ENCODE measurements around the gene SNTG2. TPM values are rescaled to one million over a fixed set of nuclear protein-coding genes. Genes with fewer than 3 reads are reported as not detected.
"Not testable (repeated sequence)": the region's sequence is repeated elsewhere in the genome, so short reads cannot be mapped to it uniquely, and the experiment has no call there.

Gene SNTG2
- total RNA-seq, 1 donor from 2014 or later, result not detected

GRCh38 chr2:1390118-1390517 lies 439.5 kb downstream of the SNTG2 start:
- H3K9me3 Mint-ChIP-seq; DNase-seq (ENCODE audit: low spot score); H3K4me3 Mint-ChIP-seq (ENCODE audit: low read depth); H3K27ac Mint-ChIP-seq; H3K27me3 Mint-ChIP-seq (ENCODE audit: low read depth); intact Hi-C loops (cut with micrococcal nuclease); H3K36me3 Mint-ChIP-seq (ENCODE audit: low read depth); H3K4me1 Mint-ChIP-seq (ENCODE audit: low read depth): not testable (repeated sequence)

- Mint-ChIP-seq H3K27ac (no peak overlapping the region), H3K9me3 (no peaks in the 10 kb centered on the region), H3K36me3 (ENCODE audit: low read depth) (no peaks in the 10 kb centered on the region), H3K4me1 (ENCODE audit: low read depth) (no peaks in the 10 kb centered on the region), H3K27me3 (ENCODE audit: low read depth) (no peaks in the 10 kb centered on the region), H3K4me3 (ENCODE audit: low read depth) (no peak overlapping the region)
- no peak for DNase-seq (ENCODE audit: low spot score)
- intact Hi-C loops (cut with micrococcal nuclease), result no loop called here
These were observed 442.7 kb downstream of the SNTG2 start for GRCh38 chr2:1393321-1393720.

- Mint-ChIP-seq H3K36me3 (ENCODE audit: low read depth) (no peaks in the 10 kb centered on the region), H3K4me1 (ENCODE audit: low read depth) (peaks cover 4% of the 10 kb centered on the region), H3K27me3 (ENCODE audit: low read depth) (no peaks in the 10 kb centered on the region), H3K9me3 (no peaks in the 10 kb centered on the region), H3K4me3 (ENCODE audit: low read depth) (no peak overlapping the region), H3K27ac (no peak overlapping the region)
- intact Hi-C loops (cut with micrococcal nuclease), result no loop called here
- DNase-seq (ENCODE audit: low spot score), result no peak
These were observed 444.2 kb downstream of the SNTG2 start for GRCh38 chr2:1394709-1395408.

GRCh38 chr2:1397350-1397749 lies 446.7 kb downstream of the SNTG2 start:
- Mint-ChIP-seq H3K9me3 (no peaks in the 10 kb centered on the region), H3K36me3 (ENCODE audit: low read depth) (no peaks in the 10 kb centered on the region), H3K4me1 (ENCODE audit: low read depth) (peaks cover 9% of the 10 kb centered on the region), H3K27me3 (ENCODE audit: low read depth) (no peaks in the 10 kb centered on the region), H3K27ac (no peak overlapping the region), H3K4me3 (ENCODE audit: low read depth) (no peak overlapping the region)
- DNase-seq (ENCODE audit: low spot score), result no peak
- intact Hi-C loops (cut with micrococcal nuclease), result no loop called here

GRCh38 chr2:1398191-1398590 lies 447.5 kb downstream of the SNTG2 start:
- DNase-seq (ENCODE audit: low spot score), result no peak
- peaks cover 9% of the 10 kb centered on the region for H3K4me1 Mint-ChIP-seq (ENCODE audit: low read depth)
- no peak overlapping the region for H3K27ac Mint-ChIP-seq
- no peaks in the 10 kb centered on the region for H3K9me3 Mint-ChIP-seq
- intact Hi-C loops (cut with micrococcal nuclease), result no loop called here
- H3K36me3 Mint-ChIP-seq (ENCODE audit: low read depth), result no peaks in the 10 kb centered on the region
- no peak overlapping the region for H3K4me3 Mint-ChIP-seq (ENCODE audit: low read depth)
- no peaks in the 10 kb centered on the region for H3K27me3 Mint-ChIP-seq (ENCODE audit: low read depth)

GRCh38 chr2:1400943-1401735 lies 450.5 kb downstream of the SNTG2 start:
- Mint-ChIP-seq H3K4me3 (ENCODE audit: low read depth) (no peak overlapping the region), H3K27me3 (ENCODE audit: low read depth) (no peaks in the 10 kb centered on the region), H3K27ac (no peak overlapping the region), H3K9me3 (peaks cover 4% of the 10 kb centered on the region), H3K36me3 (ENCODE audit: low read depth) (no peaks in the 10 kb centered on the region), H3K4me1 (ENCODE audit: low read depth) (peaks cover 9% of the 10 kb centered on the region)
- DNase-seq (ENCODE audit: low spot score), result no peak
- intact Hi-C loops (cut with micrococcal nuclease), result no loop called here

GRCh38 chr2:1402064-1402463 lies 451.4 kb downstream of the SNTG2 start:
- no peak for DNase-seq (ENCODE audit: low spot score)
- no peaks in the 10 kb centered on the region for H3K27me3 Mint-ChIP-seq (ENCODE audit: low read depth)
- no peak overlapping the region for H3K4me3 Mint-ChIP-seq (ENCODE audit: low read depth)
- no peaks in the 10 kb centered on the region for H3K36me3 Mint-ChIP-seq (ENCODE audit: low read depth)
- peaks cover 4% of the 10 kb centered on the region for H3K9me3 Mint-ChIP-seq
- intact Hi-C loops (cut with micrococcal nuclease), result no loop called here
- no peak overlapping the region for H3K27ac Mint-ChIP-seq
- peaks cover 9% of the 10 kb centered on the region for H3K4me1 Mint-ChIP-seq (ENCODE audit: low read depth)

GRCh38 chr2:1403565-1403964 lies 452.9 kb downstream of the SNTG2 start:
- H3K9me3 Mint-ChIP-seq, result peaks cover 4% of the 10 kb centered on the region
- peaks cover 9% of the 10 kb centered on the region for H3K4me1 Mint-ChIP-seq (ENCODE audit: low read depth)
- no peak overlapping the region for H3K4me3 Mint-ChIP-seq (ENCODE audit: low read depth)
- no peak overlapping the region for H3K27ac Mint-ChIP-seq
- H3K27me3 Mint-ChIP-seq (ENCODE audit: low read depth), result no peaks in the 10 kb centered on the region
- no peaks in the 10 kb centered on the region for H3K36me3 Mint-ChIP-seq (ENCODE audit: low read depth)
- DNase-seq (ENCODE audit: low spot score), result no peak
- intact Hi-C loops (cut with micrococcal nuclease), result no loop called here

GRCh38 chr2:1405124-1405523 lies 454.5 kb downstream of the SNTG2 start:
- no peak overlapping the region for H3K27ac Mint-ChIP-seq
- no peaks in the 10 kb centered on the region for H3K27me3 Mint-ChIP-seq (ENCODE audit: low read depth)
- H3K36me3 Mint-ChIP-seq (ENCODE audit: low read depth), result no peaks in the 10 kb centered on the region
- peaks cover 6% of the 10 kb centered on the region for H3K4me1 Mint-ChIP-seq (ENCODE audit: low read depth)
- DNase-seq (ENCODE audit: low spot score), result no peak
- H3K4me3 Mint-ChIP-seq (ENCODE audit: low read depth), result no peak overlapping the region
- peaks cover 4% of the 10 kb centered on the region for H3K9me3 Mint-ChIP-seq
- intact Hi-C loops (cut with micrococcal nuclease), result no loop called here

GRCh38 chr2:1405967-1406366 lies 455.3 kb downstream of the SNTG2 start:
- no peak overlapping the region for H3K4me3 Mint-ChIP-seq (ENCODE audit: low read depth)
- intact Hi-C loops (cut with micrococcal nuclease), result no loop called here
- H3K4me1 Mint-ChIP-seq (ENCODE audit: low read depth), result peaks cover 4% of the 10 kb centered on the region
- H3K27me3 Mint-ChIP-seq (ENCODE audit: low read depth), result no peaks in the 10 kb centered on the region
- no peak for DNase-seq (ENCODE audit: low spot score)
- no peaks in the 10 kb centered on the region for H3K36me3 Mint-ChIP-seq (ENCODE audit: low read depth)
- no peak overlapping the region for H3K27ac Mint-ChIP-seq
- peaks cover 4% of the 10 kb centered on the region for H3K9me3 Mint-ChIP-seq

GRCh38 chr2:1406434-1406833 lies 455.8 kb downstream of the SNTG2 start:
- intact Hi-C loops (cut with micrococcal nuclease), result no loop called here
- DNase-seq (ENCODE audit: low spot score), result no peak
- H3K9me3 Mint-ChIP-seq, result peaks cover 4% of the 10 kb centered on the region
- no peak overlapping the region for H3K4me3 Mint-ChIP-seq (ENCODE audit: low read depth)
- H3K36me3 Mint-ChIP-seq (ENCODE audit: low read depth), result no peaks in the 10 kb centered on the region
- H3K27me3 Mint-ChIP-seq (ENCODE audit: low read depth), result no peaks in the 10 kb centered on the region
- no peaks in the 10 kb centered on the region for H3K4me1 Mint-ChIP-seq (ENCODE audit: low read depth)
- no peak overlapping the region for H3K27ac Mint-ChIP-seq

GRCh38 chr2:1407950-1408675 lies 457.5 kb downstream of the SNTG2 start:
- no peak for DNase-seq (ENCODE audit: low spot score)
- Mint-ChIP-seq H3K4me1 (ENCODE audit: low read depth) (no peaks in the 10 kb centered on the region), H3K36me3 (ENCODE audit: low read depth) (no peaks in the 10 kb centered on the region), H3K27ac (no peak overlapping the region), H3K9me3 (peaks cover 4% of the 10 kb centered on the region), H3K4me3 (ENCODE audit: low read depth) (no peak overlapping the region), H3K27me3 (ENCODE audit: low read depth) (no peaks in the 10 kb centered on the region)
- intact Hi-C loops (cut with micrococcal nuclease), result no loop called here

GRCh38 chr2:1413156-1413710 lies 462.6 kb downstream of the SNTG2 start, which contains the start of gene TPO:
TSS of gene TPO (plus strand) at chr2:1413463. CDS start at chr2:1414409, 946 bp downstream.
- no peaks in the 10 kb centered on the region for H3K36me3 Mint-ChIP-seq (ENCODE audit: low read depth)
- H3K4me1 Mint-ChIP-seq (ENCODE audit: low read depth), result no peaks in the 10 kb centered on the region
- H3K4me3 Mint-ChIP-seq (ENCODE audit: low read depth), result no peak within 1 kb of the TSS
- DNase-seq (ENCODE audit: low spot score), result no peak
- H3K9me3 Mint-ChIP-seq, result no peaks in the 10 kb centered on the region
- no peak within 1 kb of the TSS for H3K27ac Mint-ChIP-seq
- intact Hi-C loops (cut with micrococcal nuclease), result no loop called here
- H3K27me3 Mint-ChIP-seq (ENCODE audit: low read depth), result no peaks in the 10 kb centered on the region

Data from activated T-helper 2 cell treated with anti-CD3 and anti-CD28 coated beads, Interferon-gamma antibody, Interleukin-2, Interleukin-4, amounts not matched to agents 10 μg/mL and 5 μg/mL and 100 μg/mL, durations not matched to agents 14 hours and 24 hours and 36 hours (primary cell).